Stimulated activated CD4-positive, alpha-beta T cell treated with anti-CD3 and anti-CD28 coated beads, TNF-alpha, amount 100 ng/mL, for 1 hour (primary cell): ENCODE measurements around the gene CDIPT.

Experiments
- DNase-seq, 3 donors: peaks; one replicate each; pipeline ENCODE4 v3.0.0-alpha.2; 2020; ENCODE audit warnings: low read depth in 3 of 3, low spot score in 1 of 3

CDIPT gene

GRCh38 chr16:29831490-29831889 is 31.5 kb downstream of the CDIPT start:
- DNase-seq: no peak

- DNase-seq: no peak
Observed at GRCh38 chr16:29830774-29831173, 32.3 kb downstream of the CDIPT start.

DNA sequence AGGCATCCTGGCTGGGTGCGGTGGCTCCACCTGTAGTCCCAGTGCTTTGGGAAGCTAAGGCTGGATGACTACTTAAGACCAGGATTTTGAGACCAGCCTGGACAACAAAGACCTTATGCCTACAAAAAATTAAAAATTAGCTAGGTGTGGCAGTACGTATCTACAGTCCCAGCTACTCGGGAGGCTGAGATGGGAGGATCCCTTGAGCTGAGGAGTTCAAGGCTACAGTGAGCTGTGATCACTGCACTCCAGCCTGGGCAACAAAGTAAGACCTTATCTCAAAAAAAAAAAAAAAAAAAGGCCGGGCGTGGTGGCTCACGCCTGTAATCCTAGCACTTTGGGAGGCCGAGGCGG is 36.7 kb downstream of the CDIPT start:
- DNase-seq: no peak

- DNase-seq: no peak
Observed at GRCh38 chr16:29825145-29826044, 37.6 kb downstream of the CDIPT start.

DNA sequence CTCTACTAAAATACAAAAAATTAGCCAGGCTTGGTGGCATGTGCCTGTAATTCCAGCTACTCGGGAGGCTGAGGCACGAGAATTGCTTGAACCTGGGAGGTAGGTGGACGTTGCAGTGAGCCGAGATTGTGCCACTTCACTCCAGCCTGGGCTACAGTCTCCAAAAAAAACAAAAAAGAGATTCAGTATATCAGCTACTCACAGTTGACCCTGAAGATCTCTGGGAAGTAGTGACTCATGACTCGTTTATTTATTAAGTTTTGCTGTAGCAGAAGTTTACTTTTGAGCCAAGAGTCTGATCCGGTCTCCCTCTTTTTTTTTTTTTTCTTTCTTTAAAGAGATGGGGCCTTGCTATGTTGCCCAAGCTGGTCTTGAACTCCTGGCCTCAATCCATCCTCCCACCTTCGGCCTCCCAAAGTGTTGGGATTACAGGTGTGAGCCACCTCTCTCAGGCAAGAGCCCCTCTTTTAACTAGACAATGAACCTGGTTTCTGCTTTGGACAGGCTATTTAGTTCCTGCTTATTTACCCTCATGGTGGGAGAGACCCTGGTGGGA is 38.4 kb downstream of the CDIPT start:
- no peak for DNase-seq

DNA sequence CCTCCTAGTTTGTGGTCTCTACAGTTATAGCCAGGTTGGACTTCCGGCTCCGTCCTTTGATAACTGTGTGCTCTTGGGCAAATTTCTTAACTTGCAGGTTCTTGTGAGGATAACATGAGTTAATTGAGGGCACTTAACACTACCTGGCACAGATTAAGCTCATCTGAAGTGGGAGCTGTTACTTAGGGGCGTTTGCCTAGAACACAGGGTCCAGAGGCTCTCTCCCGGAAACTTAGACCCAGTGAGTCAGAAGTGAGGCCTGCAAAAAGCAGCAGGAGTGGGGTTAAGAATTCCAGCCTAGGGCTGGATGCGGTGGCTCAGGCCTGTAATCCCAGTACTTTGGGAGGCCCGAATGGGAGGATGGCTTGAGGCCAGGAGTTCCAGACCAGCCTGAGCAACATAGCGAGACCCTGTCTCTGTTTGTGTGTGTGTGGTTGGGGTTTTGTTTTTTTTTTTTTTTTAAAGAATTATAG is 41.3 kb downstream of the CDIPT start:
- no peak for DNase-seq

- no peak for DNase-seq
Observed at GRCh38 chr16:29820730-29821642, 42.0 kb downstream of the CDIPT start.

DNA sequence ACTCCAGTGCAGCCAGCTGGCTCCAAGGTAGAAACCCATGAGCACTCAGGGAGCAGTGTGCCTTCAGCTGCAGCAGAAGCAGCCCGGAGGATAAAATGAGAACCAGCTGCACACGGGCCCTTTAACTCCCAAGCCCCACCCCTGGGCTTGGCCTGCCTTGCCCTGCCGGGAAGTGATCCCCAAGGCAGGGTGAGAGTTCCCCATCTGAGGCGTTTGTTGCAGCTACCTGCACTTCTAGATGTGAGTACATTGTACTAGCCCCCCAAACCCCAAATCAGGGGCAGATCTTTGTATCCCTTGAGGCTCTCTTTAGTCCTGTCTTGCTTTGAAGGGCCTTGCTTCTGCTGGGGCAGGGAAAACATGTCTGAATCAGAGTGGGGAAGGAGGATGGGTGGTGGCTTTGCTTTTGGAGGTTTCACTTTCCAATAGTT is 42.7 kb downstream of the CDIPT start, which contains the start of gene MVP:
MVP (plus strand) TSS at position 192 of the 431 bp plus-strand sequence. CDS start 10,088 bp downstream, outside the sequence.
- no peak for DNase-seq

DNA sequence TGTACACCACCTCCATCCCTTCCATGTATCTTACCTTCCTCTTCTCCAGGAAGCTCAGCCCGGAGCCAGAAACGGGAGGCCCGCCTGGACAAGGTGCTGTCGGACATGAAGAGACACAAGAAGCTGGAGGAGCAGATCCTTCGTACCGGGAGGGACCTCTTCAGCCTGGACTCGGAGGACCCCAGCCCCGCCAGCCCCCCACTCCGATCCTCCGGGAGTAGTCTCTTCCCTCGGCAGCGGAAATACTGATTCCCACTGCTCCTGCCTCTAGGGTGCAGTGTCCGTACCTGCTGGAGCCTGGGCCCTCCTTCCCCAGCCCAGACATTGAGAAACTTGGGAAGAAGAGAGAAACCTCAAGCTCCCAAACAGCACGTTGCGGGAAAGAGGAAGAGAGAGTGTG is 43.5 kb downstream of the CDIPT start:
- DNase-seq: no peak

GRCh38 chr16:29818082-29818481 is 44.9 kb downstream of the CDIPT start:
- no peak for DNase-seq

- DNase-seq: no peak
Observed at GRCh38 chr16:29816694-29817441, 46.2 kb downstream of the CDIPT start.

DNA sequence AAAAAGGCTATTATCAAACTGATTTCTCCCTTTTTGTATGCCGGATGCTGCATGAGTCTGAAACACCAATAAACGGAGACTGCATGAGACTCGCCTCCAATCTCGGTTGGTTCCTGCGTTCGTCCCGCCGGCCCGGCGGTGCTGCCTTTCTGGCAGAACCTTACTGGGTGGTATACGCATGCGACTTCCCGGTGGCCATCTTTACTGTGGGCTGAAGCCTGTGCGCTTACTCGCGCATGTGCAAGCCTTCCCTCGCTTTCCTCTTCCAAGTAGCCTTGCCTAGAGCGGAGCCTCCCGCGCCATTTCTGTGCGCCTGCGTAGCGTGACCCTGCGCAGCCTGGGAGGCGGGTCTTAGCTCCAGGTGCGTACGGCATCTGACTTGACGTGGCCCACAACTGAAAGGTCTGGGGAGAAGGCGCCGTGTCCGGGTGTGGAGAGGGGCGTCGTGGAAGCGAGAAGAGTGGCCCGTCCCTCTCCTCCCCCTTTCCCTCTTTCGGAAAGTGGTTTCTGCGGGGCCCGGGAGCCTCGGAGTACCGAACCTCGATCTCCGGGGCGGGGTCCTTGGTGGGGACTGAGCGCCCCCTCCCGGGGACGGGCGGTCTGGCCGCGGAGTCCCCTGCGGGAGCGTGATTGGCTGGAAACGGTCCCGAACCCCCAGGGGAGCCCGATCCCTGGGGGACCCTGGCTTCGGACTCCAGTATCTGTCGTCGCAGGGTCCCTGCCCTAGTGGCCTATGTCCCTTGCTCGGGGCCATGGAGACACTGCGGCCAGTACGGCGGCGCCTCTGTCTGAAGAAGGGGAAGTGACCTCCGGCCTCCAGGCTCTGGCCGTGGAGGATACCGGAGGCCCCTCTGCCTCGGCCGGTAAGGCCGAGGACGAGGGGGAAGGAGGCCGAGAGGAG is 47.0 kb downstream of the CDIPT start, which contains the start of gene PAGR1:
PAGR1 (plus strand) TSS at position 360 of the 901 bp plus-strand sequence; CDS start at position 734, 374 bp downstream.
- DNase-seq: peak; percentile 96 to 99 (median 97)

DNA sequence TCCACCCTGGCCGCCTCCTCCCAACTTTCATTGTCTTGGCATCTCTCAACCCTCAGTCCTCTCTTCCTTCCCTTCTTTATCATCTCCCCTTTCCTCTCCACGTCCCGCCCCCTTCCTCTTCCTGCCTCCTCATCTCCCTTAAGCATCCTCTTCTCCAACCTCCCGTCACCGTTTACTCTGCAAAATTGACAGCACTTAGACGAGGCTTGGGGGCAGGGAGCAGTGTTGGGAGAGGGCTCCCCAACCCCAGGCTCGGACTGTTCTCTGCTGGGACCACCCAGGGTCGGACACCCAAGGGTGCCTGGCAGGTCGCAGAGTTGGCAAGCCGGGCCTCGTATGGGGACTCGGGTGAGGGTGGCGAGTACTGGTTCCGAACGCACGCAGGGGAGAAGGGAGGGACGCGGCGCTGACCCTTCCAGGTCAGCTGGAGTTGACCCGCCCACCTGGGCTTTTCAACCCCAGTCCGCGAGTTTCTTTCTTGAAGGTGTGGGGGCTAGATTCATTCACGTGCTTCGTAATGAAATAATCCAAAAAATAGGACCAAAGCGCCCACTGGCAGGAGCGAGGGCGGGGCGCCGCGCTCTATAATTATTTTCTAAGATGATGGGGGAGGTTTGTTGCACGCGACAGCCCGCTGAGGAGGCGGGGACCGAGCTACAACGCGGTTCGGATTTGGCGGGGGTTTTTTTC is 47.8 kb downstream of the CDIPT start:
- DNase-seq: no peak

- DNase-seq: no peak
Observed at GRCh38 chr16:29814592-29814991, 48.4 kb downstream of the CDIPT start.

DNA sequence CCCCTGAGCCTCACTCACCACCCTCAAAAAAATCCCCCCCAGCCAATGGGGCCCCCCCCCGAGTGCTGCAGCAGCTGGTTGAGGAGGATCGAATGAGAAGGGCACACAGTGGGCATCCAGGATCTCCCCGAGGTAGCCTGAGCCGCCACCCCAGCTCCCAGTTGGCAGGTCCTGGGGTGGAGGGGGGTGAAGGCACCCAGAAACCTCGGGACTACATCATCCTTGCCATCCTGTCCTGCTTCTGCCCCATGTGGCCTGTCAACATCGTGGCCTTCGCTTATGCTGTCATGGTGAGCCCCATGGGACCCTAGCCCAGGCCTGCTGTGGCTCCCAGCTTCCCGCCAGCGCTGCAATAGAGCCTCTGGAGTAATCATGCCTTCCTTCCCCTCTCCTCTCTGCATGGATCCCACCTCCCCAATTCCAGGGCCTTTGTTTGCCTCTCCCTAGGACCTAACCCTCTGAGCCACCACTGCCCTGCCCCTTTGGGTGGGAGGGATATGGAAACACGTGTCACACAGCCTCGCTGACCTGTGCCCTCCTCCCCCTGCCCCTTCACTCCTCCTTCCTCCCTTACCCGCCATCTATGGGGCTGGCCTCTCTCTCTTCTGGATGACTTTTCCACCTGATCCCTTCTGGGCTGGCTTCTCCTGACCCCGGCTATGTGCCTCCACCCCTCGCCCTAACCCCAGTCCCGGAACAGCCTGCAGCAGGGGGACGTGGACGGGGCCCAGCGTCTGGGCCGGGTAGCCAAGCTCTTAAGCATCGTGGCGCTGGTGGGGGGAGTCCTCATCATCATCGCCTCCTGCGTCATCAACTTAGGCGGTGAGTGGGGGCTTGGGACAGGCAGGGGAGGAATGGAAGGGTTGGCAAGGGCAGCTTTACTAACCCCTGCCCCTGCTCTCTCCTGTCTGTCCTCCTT is 49.1 kb downstream of the CDIPT start:
- DNase-seq: no peak

- no peak for DNase-seq
Observed at GRCh38 chr16:29812754-29813643, 50.0 kb downstream of the CDIPT start.
